H1 (cell line): ENCODE results near the gene SYK. TPM values are rescaled to one million over a fixed set of nuclear protein-coding genes. Genes with fewer than 3 reads are reported as not detected.

Experiments used
- CTCF ChIA-PET: fragments of 300-600 bp; sonication (Branson Sonifier 250); formaldehyde crosslinking; loops from one replicate; lab custom pipeline; 2021; ENCODE audit not compliant: partially characterized antibody; lab: Charles Lee
- POLR2A ChIA-PET: fragments of 300-600 bp; sonication (Branson Sonifier 250); formaldehyde crosslinking; loops from one replicate; lab custom pipeline; 2021; ENCODE audit warnings: inconsistent platforms; ENCODE audit not compliant: partially characterized antibody; lab: Charles Lee
- DNase-seq, 2 experiments: peaks; one replicate each; pipeline versions ENCODE4 v3.0.0 to v3.0.0-alpha.2; 2010 to 2022; ENCODE audit warnings: low spot score in 2 of 2, low read depth in 1 of 2, mixed read lengths in 1 of 2
- FAIRE-seq: peaks from 2 replicates; lab custom pipeline; 2011; peaks lifted over from hg19 to GRCh38; lab: Jason Lieb, UNC
- H2AFZ ChIP-seq: 2 replicates; pipeline ENCODE4 v1.8.1; 2012; ENCODE audit warnings: low read length, inconsistent platforms
- H2AK5ac ChIP-seq: 2 replicates; pipeline ENCODE4 v1.6.1; 2013; ENCODE audit warnings: low read depth, low read length
- H2BK120ac ChIP-seq: replicated peaks from 2 replicates; pipeline ENCODE3; 2013; ENCODE audit warnings: low read depth, low read length, inconsistent platforms
- H2BK12ac ChIP-seq: 2 replicates; pipeline ENCODE4 v1.6.1; 2013; ENCODE audit warnings: low read depth, low read length
- H2BK15ac ChIP-seq: 2 replicates; pipeline ENCODE4 v1.6.1; 2013; ENCODE audit warnings: low read length
- H2BK20ac ChIP-seq: 2 replicates; pipeline ENCODE4 v1.6.1; 2013; ENCODE audit warnings: low read length
- H2BK5ac ChIP-seq: 2 replicates; pipeline ENCODE4 v1.6.1; 2013; ENCODE audit warnings: low read depth, low read length
- H3K14ac ChIP-seq: 2 replicates; pipeline ENCODE4 v1.6.1; 2013; ENCODE audit warnings: inconsistent platforms; ENCODE audit not compliant: insufficient read length
- H3K18ac ChIP-seq: 2 replicates; pipeline ENCODE4 v1.6.1; 2013; ENCODE audit warnings: low read length; ENCODE audit errors: extremely low read depth
- H3K23ac ChIP-seq: 2 replicates; pipeline ENCODE4 v1.6.1; 2013; ENCODE audit warnings: inconsistent platforms; ENCODE audit not compliant: insufficient read length
- H3K23me2 ChIP-seq: 2 replicates; pipeline ENCODE4 v1.6.1; 2013; ENCODE audit warnings: low read depth, low read length
- H3K27ac ChIP-seq: 2 replicates; pipeline ENCODE4 v1.6.1; 2011; ENCODE audit warnings: low read depth, low read length, inconsistent platforms
- H3K27me3 ChIP-seq, 4 experiments: replicated peaks in 1 of 4; 1 replicate in 1 of 4; 2 replicates in 3 of 4; pipeline versions ENCODE4 v1.6.1 to v1.8.1; 2011 to 2013; ENCODE audit warnings: low read length in 3 of 4, mild to moderate bottlenecking in 3 of 4, inconsistent platforms in 2 of 4, mixed read lengths in 2 of 4, moderate library complexity in 1 of 4; ENCODE audit not compliant: control insufficient read depth in 3 of 4, insufficient read depth in 3 of 4; ENCODE audit errors: extremely low read depth in 1 of 4
- H3K36me3 ChIP-seq, 4 experiments: 2 replicates each; pipeline versions ENCODE4 v1.6.1 to v1.8.1; 2011 to 2013; ENCODE audit warnings: mild to moderate bottlenecking in 4 of 4, low read length in 3 of 4, moderate library complexity in 2 of 4, control low read depth in 1 of 4, inconsistent platforms in 1 of 4; ENCODE audit not compliant: insufficient read depth in 4 of 4, control insufficient read depth in 2 of 4
- H3K4ac ChIP-seq: replicated peaks from 2 replicates; pipeline ENCODE3; 2013; ENCODE audit warnings: low read length, low read depth, mixed read lengths, inconsistent platforms; ENCODE audit not compliant: insufficient read length
- H3K4me1 ChIP-seq, 4 experiments: replicated peaks in 1 of 4; 1 replicate in 1 of 4; 2 replicates in 3 of 4; pipeline versions ENCODE4 v1.6.1 to v1.8.1; 2011 to 2013; ENCODE audit warnings: low read length in 3 of 4, inconsistent platforms in 2 of 4, mixed read lengths in 1 of 4; ENCODE audit not compliant: insufficient read depth in 4 of 4, control insufficient read depth in 3 of 4
- H3K4me2 ChIP-seq, 2 experiments: 2 replicates each; pipeline versions ENCODE4 v1.6.1 to v1.8.1; 2011 to 2013; ENCODE audit warnings: low read depth in 2 of 2, low read length in 2 of 2, control low read depth in 1 of 2, inconsistent platforms in 1 of 2, mild to moderate bottlenecking in 1 of 2; ENCODE audit not compliant: insufficient read depth in 1 of 2
- H3K4me3 ChIP-seq, 4 experiments: fragments of 200-600, 300-600 bp in 1 of 4; sonication (generic), shearing (Covaris generic), sonication (Bioruptor Twin) in 1 of 4; 2 replicates each; pipeline versions ENCODE4 v1.5.1 to v1.8.1; 2011 to 2016; ENCODE audit warnings: low read length in 4 of 4, low read depth in 3 of 4, control low read depth in 2 of 4, inconsistent platforms in 2 of 4, mild to moderate bottlenecking in 2 of 4, mixed read lengths in 1 of 4, moderate library complexity in 1 of 4; ENCODE audit not compliant: insufficient read depth in 2 of 4; ENCODE audit errors: extremely low read depth in 1 of 4
- H3K56ac ChIP-seq: replicated peaks from 2 replicates; pipeline ENCODE3; 2013; ENCODE audit warnings: low read depth, mild to moderate bottlenecking, mixed read lengths, low read length, inconsistent platforms; ENCODE audit not compliant: insufficient read length
- H3K79me1 ChIP-seq: 2 replicates; pipeline ENCODE4 v1.6.1; 2013; ENCODE audit warnings: low read depth, low read length, control low read depth
- H3K79me2 ChIP-seq, 2 experiments: 2 replicates each; pipeline versions ENCODE4 v1.6.1 to v1.8.1; 2012 to 2013; ENCODE audit warnings: low read length in 2 of 2, mild to moderate bottlenecking in 2 of 2, inconsistent platforms in 1 of 2; ENCODE audit not compliant: insufficient read depth in 2 of 2, control insufficient read depth in 1 of 2
- H3K9ac ChIP-seq, 4 experiments: replicated peaks in 1 of 4; 1 replicate in 1 of 4; 2 replicates in 3 of 4; pipeline versions ENCODE4 v1.6.1 to v1.8.1; 2011 to 2013; ENCODE audit warnings: low read depth in 3 of 4, low read length in 3 of 4, control low read depth in 2 of 4, mild to moderate bottlenecking in 2 of 4, moderate library complexity in 2 of 4, inconsistent platforms in 1 of 4; ENCODE audit errors: extremely low read depth in 1 of 4
- H3K9me3 ChIP-seq, 2 experiments: 2 replicates each; pipeline versions ENCODE4 v1.6.1 to v1.8.1; 2012 to 2013; ENCODE audit warnings: mild to moderate bottlenecking in 2 of 2, moderate library complexity in 2 of 2, control low read depth in 1 of 2, inconsistent platforms in 1 of 2, low read depth in 1 of 2, low read length in 1 of 2, mixed read lengths in 1 of 2; ENCODE audit not compliant: insufficient read depth in 2 of 2
- H4K20me1 ChIP-seq, 2 experiments: replicated peaks in 1 of 2; 2 replicates each; pipeline versions ENCODE3 to v1.8.1; 2011 to 2013; ENCODE audit warnings: inconsistent platforms in 2 of 2, low read length in 2 of 2, mild to moderate bottlenecking in 1 of 2; ENCODE audit not compliant: insufficient read depth in 2 of 2, control insufficient read depth in 1 of 2
- H4K5ac ChIP-seq: 2 replicates; pipeline ENCODE4 v1.6.1; 2013; ENCODE audit warnings: low read length, low read depth, mixed read lengths, inconsistent platforms; ENCODE audit not compliant: insufficient read length
- H4K8ac ChIP-seq: 2 replicates; pipeline ENCODE4 v1.8.0; 2013; ENCODE audit warnings: mild to moderate bottlenecking, moderate library complexity, low read length, inconsistent platforms; ENCODE audit not compliant: insufficient read depth; ENCODE audit errors: extremely low read depth
- H4K91ac ChIP-seq: replicated peaks from 2 replicates; pipeline ENCODE3; 2013; ENCODE audit warnings: low read length, mixed read lengths, inconsistent platforms; ENCODE audit not compliant: insufficient read length
- BACH1 ChIP-seq: IDR thresholded peaks from 2 replicates; pipeline ENCODE4 v1.6.1; 2012; ENCODE audit warnings: low read length, improper control_type of control experiment
- BCL11A ChIP-seq, 2 experiments: IDR thresholded peaks; one replicate each; pipeline ENCODE4 v1.6.1; 2011; ENCODE audit warnings: low read depth in 2 of 2, low read length in 2 of 2, mild to moderate bottlenecking in 2 of 2
- CBX5 ChIP-seq: fragments of 300-800, 300-1000 bp; sonication (generic); IDR thresholded peaks from 2 replicates; pipeline ENCODE4 v1.7.1; 2016; ENCODE audit warnings: antibody characterized with exemption, low read length, low read depth
- CEBPB ChIP-seq: IDR thresholded peaks from 2 replicates; pipeline ENCODE4 v1.6.1; 2012; ENCODE audit warnings: low read depth, low read length
- CTBP2 ChIP-seq: IDR thresholded peaks from 2 replicates; pipeline ENCODE4 v1.7.0; 2011; ENCODE audit warnings: borderline replicate concordance, mild to moderate bottlenecking, moderate library complexity, mixed read lengths, low read length; ENCODE audit not compliant: insufficient read depth, insufficient read length
- RBBP5 ChIP-seq: IDR thresholded peaks from 2 replicates; pipeline ENCODE4 v1.7.1; 2012; ENCODE audit warnings: low read depth, mild to moderate bottlenecking, inconsistent platforms, low read length, moderate library complexity, borderline replicate concordance
- RFX5 ChIP-seq: IDR thresholded peaks from 2 replicates; pipeline ENCODE4 v1.6.1; 2011; ENCODE audit warnings: low read depth, low read length, improper control_type of control experiment, borderline replicate concordance
- SIRT6 ChIP-seq: IDR thresholded peaks from one replicate; pipeline ENCODE4 v1.7.1; 2012; ENCODE audit warnings: low read length, inconsistent platforms
- SIX5 ChIP-seq: IDR thresholded peaks from 2 replicates; pipeline ENCODE4 v1.6.1; 2011; ENCODE audit warnings: mild to moderate bottlenecking, low read depth, low read length
- TCF12 ChIP-seq: IDR thresholded peaks from 2 replicates; pipeline ENCODE4 v1.6.1; 2011; ENCODE audit warnings: low read depth, mild to moderate bottlenecking, low read length
- WGBS, 2 experiments: shearing (Covaris generic) in 1 of 2; methylation state at CpG; one replicate each; pipeline versions ENCODE4 v1.1.6 to v1.1.7; 2013 to 2015; ENCODE audit warnings: low lambda C conversion rate in 2 of 2, mixed read lengths in 2 of 2, inconsistent platforms in 1 of 2, low coverage in 1 of 2, missing lambda C conversion rate in 1 of 2; ENCODE audit not compliant: insufficient replicate concordance in 2 of 2, insufficient coverage in 1 of 2, insufficient read length in 1 of 2; ENCODE audit errors: extremely low coverage in 1 of 2, missing lambda C conversion rate in 1 of 2; 5-methylcytosine and 5-hydroxymethylcytosine counted together
- polyA plus RNA-seq, 7 experiments: library from polyadenylated mRNA; depleted of rRNA in 3 of 7; stranded (reverse) in 5 of 7; unstranded in 2 of 7; fragments of >200 nt in 5 of 7; fragments of 200-250 nt in 2 of 7; gene quantifications; 1 replicate in 5 of 7; 2 replicates in 1 of 7; 4 replicates in 1 of 7; pipeline versions ENCODE4 v1.2.1 to v1.2.3, GENCODE V29; 2011 to 2013; ENCODE audit warnings: missing spikeins in 2 of 7, mixed read lengths in 2 of 7
- total RNA-seq: library from RNA; stranded (reverse); fragmentation: NEBNext Ultra II Directional; extraction: Animal tissue kit (Norgen Biotek cat#: 25700); gene quantifications from 2 replicates; pipeline ENCODE4 v1.2.1, GENCODE V29; 2021
- TF ChIP-seq, protein P1 (sequence below): IDR thresholded peaks from 2 replicates; pipeline ENCODE4 v1.6.1; 2011; ENCODE audit warnings: low read length, improper control_type of control experiment
- TF ChIP-seq, protein P2 (sequence below): IDR thresholded peaks from 2 replicates; pipeline ENCODE4 v1.6.1; 2012; ENCODE audit warnings: inconsistent platforms

The SYK gene
- total and polyA plus RNA-seq, 2 of the 8 experiments (the other 6 are each of a cell fraction or from before 2014, with no cell fraction given), result 1.5 to 4.4 TPM

DNA sequence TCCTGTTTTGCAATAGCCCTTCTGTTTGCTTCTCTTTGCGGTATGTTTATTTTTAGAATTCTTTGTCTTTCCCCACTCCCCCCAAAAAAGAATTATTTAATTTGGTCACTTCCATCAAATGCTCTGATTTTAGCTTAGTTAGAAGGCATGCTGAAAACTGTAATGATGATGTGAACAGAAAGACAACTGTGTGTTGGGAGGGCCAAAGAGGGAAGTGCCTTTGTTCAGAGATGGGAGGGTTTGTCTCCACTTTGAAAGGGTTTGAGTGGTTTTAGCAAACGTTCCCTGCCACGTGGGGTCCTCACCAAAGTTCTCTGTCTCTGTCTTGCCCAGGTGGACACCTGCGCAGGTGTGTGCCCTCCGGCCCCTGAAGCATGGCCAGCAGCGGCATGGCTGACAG is 41.9 kb downstream of the SYK start:
- Histone ChIP-seq H3K23me2 (peaks cover 18% of the 10 kb centered on the region; the same call in 1 of the 2 replicates), H3K4me3 (no peak overlapping the region), H4K5ac (no peak overlapping the region), H3K79me1 (peaks cover 9% of the 10 kb centered on the region; the same call in 1 of the 2 replicates), H3K23ac (no peak overlapping the region), H3K4ac (no peak overlapping the region), H2BK5ac (no peak overlapping the region), H4K91ac (no peak overlapping the region), H3K18ac (no peak overlapping the region), H2AK5ac (no peak overlapping the region), H3K36me3 (peaks cover 0 to 6% (median 0%) of the 10 kb centered on the region in 4 experiments; a peak in 1 of 8 replicates), H3K9me3 (peaks cover 3 to 15% of the 10 kb centered on the region in 2 experiments; a peak in 3 of 4 replicates), H4K20me1 (peaks cover 0 to 20% of the 10 kb centered on the region in 2 experiments), H3K9ac (no peak overlapping the region), H3K79me2 (peaks cover 0 to 9% of the 10 kb centered on the region in 2 experiments; a peak in 1 of 4 replicates), H2BK20ac (no peak overlapping the region), H2BK12ac (no peak overlapping the region), H3K4me1 (no peaks in the 10 kb centered on the region; a peak in 1 of 7 replicates), H3K27ac (no peak overlapping the region), H3K14ac (no peak overlapping the region), H2BK120ac (no peak overlapping the region), H3K56ac (no peak overlapping the region), H3K27me3 (no peaks in the 10 kb centered on the region; a peak in 1 of 7 replicates), H4K8ac (no peak overlapping the region), H2BK15ac (no peak overlapping the region), H3K4me2 (no peak overlapping the region), H2AFZ (no peak overlapping the region)
- FAIRE-seq (no peak), DNase-seq (no peak)
- 92% methylated on average over 6 of the region's 6 CpGs; no CpG with 5 or more reads in 1 of the 2 experiments for WGBS, 2 experiments
- ChIA-PET POLR2A (no interaction called here), CTCF (no interaction called here)
- TF ChIP-seq CTBP2 (no peak), CBX5 (no peak), BCL11A (IDR thresholded peaks at IDR 0.05; ENCODE audit: low read depth in 2 of 2, low read length in 2 of 2) (no peak), RBBP5 (no peak), TCF12 (no peak), SIX5 (no peak), RFX5 (no peak), SIRT6 (no peak), CEBPB (no peak), BACH1 (no peak)
- TF ChIP-seq, protein P1, sequence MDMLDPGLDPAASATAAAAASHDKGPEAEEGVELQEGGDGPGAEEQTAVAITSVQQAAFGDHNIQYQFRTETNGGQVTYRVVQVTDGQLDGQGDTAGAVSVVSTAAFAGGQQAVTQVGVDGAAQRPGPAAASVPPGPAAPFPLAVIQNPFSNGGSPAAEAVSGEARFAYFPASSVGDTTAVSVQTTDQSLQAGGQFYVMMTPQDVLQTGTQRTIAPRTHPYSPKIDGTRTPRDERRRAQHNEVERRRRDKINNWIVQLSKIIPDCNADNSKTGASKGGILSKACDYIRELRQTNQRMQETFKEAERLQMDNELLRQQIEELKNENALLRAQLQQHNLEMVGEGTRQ, result no peak
- TF ChIP-seq, protein P2, sequence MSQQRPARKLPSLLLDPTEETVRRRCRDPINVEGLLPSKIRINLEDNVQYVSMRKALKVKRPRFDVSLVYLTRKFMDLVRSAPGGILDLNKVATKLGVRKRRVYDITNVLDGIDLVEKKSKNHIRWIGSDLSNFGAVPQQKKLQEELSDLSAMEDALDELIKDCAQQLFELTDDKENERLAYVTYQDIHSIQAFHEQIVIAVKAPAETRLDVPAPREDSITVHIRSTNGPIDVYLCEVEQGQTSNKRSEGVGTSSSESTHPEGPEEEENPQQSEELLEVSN, result no peak
